Panc1 (cell line): ENCODE data around the gene SDK1. TPM values are rescaled to one million over a fixed set of nuclear protein-coding genes. Genes with fewer than 3 reads are reported as not detected.

ENCODE experiments used
- ATAC-seq: fragments of 200-7000 bp; cut with Tn5 transposase; 2 replicates; pipeline ENCODE4 v1.9.1; 2020; ENCODE audit warnings: mild to moderate bottlenecking, moderate library complexity
- BruUV-seq: library from RNA; stranded (reverse); fragments of 400-500 nt; replicated peaks from 2 replicates; lab custom pipeline; 2021; lab: Mats Ljungman, UMichigan
- CTCF ChIA-PET: fragments of 300-600 bp; sonication (Branson Sonifier 250); formaldehyde crosslinking; loops from one replicate; lab custom pipeline; 2022; ENCODE audit warnings: antibody characterized with exemption; lab: Charles Lee
- POLR2A ChIA-PET: fragments of 300-600 bp; sonication (Branson Sonifier 250); formaldehyde crosslinking; loops from one replicate; lab custom pipeline; 2022; ENCODE audit warnings: antibody characterized with exemption; lab: Charles Lee
- DNase-seq: peaks from one replicate; pipeline ENCODE4 v3.0.0-alpha.2; 2010; ENCODE audit warnings: low read depth, low spot score
- H3K27ac ChIP-seq: 2 replicates; pipeline ENCODE4 v1.5.1; 2011; ENCODE audit warnings: mild to moderate bottlenecking, low read length, inconsistent platforms
- H3K27me3 ChIP-seq: fragments of 200-500 bp; sonication (Bioruptor generic); 2 replicates; pipeline ENCODE4 v1.6.0; 2014; ENCODE audit warnings: low read length, inconsistent platforms; ENCODE audit not compliant: control insufficient read depth, insufficient read depth
- H3K36me3 ChIP-seq: fragments of 200-500 bp; sonication (Bioruptor generic); 2 replicates; pipeline ENCODE4 v1.5.1; 2014; ENCODE audit warnings: inconsistent platforms, mild to moderate bottlenecking, low read length, moderate library complexity; ENCODE audit not compliant: control insufficient read depth, insufficient read depth
- H3K4me1 ChIP-seq: 2 replicates; pipeline ENCODE4 v1.5.1; 2011; ENCODE audit warnings: inconsistent platforms, mild to moderate bottlenecking, low read length, moderate library complexity; ENCODE audit not compliant: control insufficient read depth, insufficient read depth
- H3K4me3 ChIP-seq, 2 experiments: 2 replicates each; pipeline ENCODE4 v1.5.1; 2011 to 2012; ENCODE audit warnings: low read depth in 2 of 2, low read length in 2 of 2, mild to moderate bottlenecking in 2 of 2, inconsistent platforms in 1 of 2, moderate library complexity in 1 of 2
- H3K9me3 ChIP-seq: fragments of 200-500 bp; sonication (Bioruptor generic); 2 replicates; pipeline ENCODE4 v1.5.1; 2014; ENCODE audit warnings: low read depth, mild to moderate bottlenecking, inconsistent platforms, low read length, moderate library complexity; ENCODE audit not compliant: control insufficient read depth, insufficient read depth
- CTCF ChIP-seq: fragments of 450-650 bp; IDR thresholded peaks from 2 replicates; pipeline ENCODE4 v1.5.1; 2017; ENCODE audit warnings: mild to moderate bottlenecking
- POLR2AphosphoS5 ChIP-seq: IDR thresholded peaks from 2 replicates; pipeline ENCODE4 v1.6.1; 2012; ENCODE audit warnings: mild to moderate bottlenecking, low read depth, low read length, moderate library complexity
- REST ChIP-seq, 2 experiments: IDR thresholded peaks; 2 replicates each; pipeline ENCODE4 v1.6.1; 2011 to 2012; ENCODE audit warnings: low read depth in 2 of 2, control low read depth in 1 of 2, low read length in 1 of 2, mild to moderate bottlenecking in 1 of 2, moderate library complexity in 1 of 2; ENCODE audit not compliant: insufficient read depth in 1 of 2
- SIN3A ChIP-seq: IDR thresholded peaks from 2 replicates; pipeline ENCODE4 v1.6.1; 2012; ENCODE audit warnings: low read depth, mild to moderate bottlenecking, low read length, moderate library complexity, borderline replicate concordance; ENCODE audit not compliant: insufficient read depth
- TCF7L2 ChIP-seq: IDR thresholded peaks from 2 replicates; pipeline ENCODE4 v1.6.1; 2011; ENCODE audit warnings: mild to moderate bottlenecking, low read depth, low read length, inconsistent platforms
- in situ Hi-C: cut with HindIII; loops from 2 replicates; pipeline ENCODE4 v1.10.0; 2016; ENCODE audit warnings: low sequenced_read_pairs, low pct_unique_long_range_greater_than_20kb
- intact Hi-C: fragments of 100-400 bp; cut with micrococcal nuclease; formaldehyde crosslinking; loops from one replicate; pipeline ENCODE4 v1.10.0; 2022; ENCODE audit not compliant: unreplicated experiment
- total RNA-seq: library from RNA; stranded (reverse); gene quantifications from one replicate; pipeline ENCODE4 v1.2.1, GENCODE V29; 2021; ENCODE audit not compliant: unreplicated experiment

The SDK1 gene
- total RNA-seq, 1 experiment from 2014 or later = 47.4 TPM

- no TSS peak for BruUV-seq
- Histone ChIP-seq H3K27me3 (no peaks in the 10 kb centered on the region), H3K4me1 (no peaks in the 10 kb centered on the region), H3K27ac (no peak overlapping the region), H3K36me3 (no peaks in the 10 kb centered on the region), H3K9me3 (no peaks in the 10 kb centered on the region), H3K4me3 (no peak overlapping the region)
- TF ChIP-seq POLR2AphosphoS5 (no peak), CTCF (no peak), TCF7L2 (no peak), SIN3A (no peak), REST (IDR thresholded peaks at IDR 0.05; ENCODE audit: insufficient read depth in 1 of 2, low read depth in 2 of 2, low read length in 1 of 2) (no peak)
- POLR2A ChIA-PET = interaction anchor here (0.6 to 0.7 kb wide), 2 partner anchors 204 to 269 kb away, joined by 3 to 13 read pairs; no protein-coding TSS in a partner anchor
- CTCF ChIA-PET = no interaction called here
- DNase-seq (no peak), ATAC-seq (no peak)
- in situ Hi-C loops (no loop called here), intact Hi-C loops (no loop called here)
Measured at GRCh38 chr7:4220011-4220410, 919.0 kb downstream of the SDK1 start.

- ATAC-seq (no peak), DNase-seq (no peak)
- TF ChIP-seq SIN3A = no peak
- no peak for TF ChIP-seq TCF7L2
- TF ChIP-seq POLR2AphosphoS5 = no peak
- no peak for TF ChIP-seq REST (IDR thresholded peaks at IDR 0.05; ENCODE audit: insufficient read depth in 1 of 2, low read depth in 2 of 2, low read length in 1 of 2)
- TF ChIP-seq CTCF = no peak
- in situ Hi-C loops (no loop called here), intact Hi-C loops (no loop called here)
- ChIA-PET POLR2A (interaction anchor here (0.7 kb wide), 1 partner anchor 268 kb away, joined by 13 read pairs; no protein-coding TSS in a partner anchor), CTCF (no interaction called here)
- no peak overlapping the region for H3K4me3 ChIP-seq
- H3K27ac ChIP-seq = no peak overlapping the region
- no TSS peak for BruUV-seq
- H3K4me1 ChIP-seq = no peaks in the 10 kb centered on the region
- no peaks in the 10 kb centered on the region for H3K27me3 ChIP-seq
- H3K9me3 ChIP-seq = no peaks in the 10 kb centered on the region
- H3K36me3 ChIP-seq = no peaks in the 10 kb centered on the region
Measured at GRCh38 chr7:4221043-4221442, 920.0 kb downstream of the SDK1 start.
